Measurements from ENCODE around the gene LMO2.
"Not testable (repeated sequence)": the region's sequence is repeated elsewhere in the genome, so short reads cannot be mapped to it uniquely, and the experiment has no call there.

The LMO2 gene

DNA sequence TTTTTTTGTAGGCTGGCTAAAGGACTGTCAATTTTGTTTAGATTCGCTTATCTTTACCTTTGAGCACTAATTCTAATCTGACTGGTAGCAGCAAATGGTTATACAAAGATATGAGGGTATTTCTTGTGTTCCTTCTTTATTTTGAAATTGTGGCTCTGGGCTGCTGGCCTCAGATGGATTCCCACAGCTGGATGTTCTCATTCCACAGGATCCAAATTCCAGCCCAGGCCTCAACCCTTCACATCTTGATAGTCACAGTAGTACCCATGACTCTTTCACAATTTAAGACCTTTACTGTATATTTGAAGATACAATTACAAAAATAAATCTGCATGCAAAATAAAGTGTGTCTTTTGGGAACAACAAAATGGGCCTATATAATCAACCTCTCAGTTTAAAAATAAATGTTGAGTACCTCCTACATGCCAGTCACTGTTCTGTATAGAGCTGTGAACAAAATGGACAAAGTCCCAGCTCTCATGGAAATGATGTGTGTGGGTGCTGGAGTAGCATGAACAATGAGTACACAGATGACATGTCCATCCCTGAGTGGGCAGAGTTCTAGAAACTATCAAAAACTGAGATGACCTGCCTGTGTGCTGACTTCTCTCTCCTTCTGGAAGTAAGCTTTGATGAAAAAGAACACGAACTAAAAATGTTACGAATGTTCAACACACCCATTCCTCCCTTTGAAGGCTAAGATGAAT lies 65.9 kb downstream of the LMO2 start:
- DNase-seq (ENCODE audit: low read depth, low spot score) = no peak

GRCh38 chr11:33822981-33823380 lies 68.9 kb downstream of the LMO2 start:
- not testable (repeated sequence) for DNase-seq (ENCODE audit: low read depth, low spot score)

GRCh38 chr11:33819278-33820035 lies 72.4 kb downstream of the LMO2 start:
- no peak for DNase-seq (ENCODE audit: low read depth, low spot score)
